Heart left ventricle (tissue), 16 donors: Measurements from ENCODE around the gene USH1G. TPM values are rescaled to one million over a fixed set of nuclear protein-coding genes. Genes with fewer than 3 reads are reported as not detected.

Experiments used
- ATAC-seq, 4 donors: fragments of 200-7000 bp; cut with Tn5 transposase; one replicate each; pipeline ENCODE4 v1.9.1; 2020 to 2022; ENCODE audit warnings: moderate library complexity in 4 of 4, mild to moderate bottlenecking in 3 of 4, moderate number of reproducible peaks in 1 of 4
- DNase-seq, 5 donors: peaks; one replicate each; pipeline ENCODE4 v3.0.0-alpha.2; 2020
- H3K27ac ChIP-seq, 12 donors: fragments of 200-600 bp; sonication (generic) in 4 of 12; one replicate each; pipeline versions ENCODE4 v1.5.0 to v1.8.0; 2016 to 2022; ENCODE audit warnings: mild to moderate bottlenecking in 2 of 12
- H3K27me3 ChIP-seq, 9 donors: fragments of 200-600 bp; sonication (generic) in 2 of 9; one replicate each; pipeline versions ENCODE4 v1.5.1 to v1.8.0; 2016 to 2022; ENCODE audit warnings: mild to moderate bottlenecking in 3 of 9
- H3K36me3 ChIP-seq, 9 donors: fragments of 200-600 bp; sonication (generic) in 2 of 9; one replicate each; pipeline versions ENCODE4 v1.5.0 to v1.8.0; 2018 to 2022; ENCODE audit warnings: mild to moderate bottlenecking in 2 of 9
- H3K4me1 ChIP-seq, 12 donors: fragments of 200-600 bp; sonication (generic) in 4 of 12; one replicate each; pipeline versions ENCODE4 v1.5.0 to v1.8.0; 2016 to 2022; ENCODE audit warnings: mild to moderate bottlenecking in 3 of 12
- H3K4me3 ChIP-seq, 12 donors: fragments of 200-600 bp; sonication (generic) in 4 of 12; one replicate each; pipeline versions ENCODE4 v1.5.0 to v1.8.0; 2017 to 2022; ENCODE audit warnings: mild to moderate bottlenecking in 9 of 12, moderate library complexity in 4 of 12
- H3K9me3 ChIP-seq, 12 donors: fragments of 200-600 bp; sonication (generic) in 4 of 12; one replicate each; pipeline versions ENCODE4 v1.5.0 to v1.8.0; 2016 to 2022; ENCODE audit warnings: mild to moderate bottlenecking in 1 of 12
- CTCF ChIP-seq, 12 donors: fragments of 200-600 bp; sonication (generic) in 4 of 12; IDR thresholded peaks; one replicate each; pipeline versions ENCODE4 v1.5.0 to v1.8.0; 2018 to 2022; ENCODE audit warnings: antibody characterized with exemption in 12 of 12, mild to moderate bottlenecking in 5 of 12
- POLR2A ChIP-seq, 2 donors: fragments of 450-650 bp; IDR thresholded peaks; one replicate each; pipeline ENCODE4 v1.6.1; 2017; ENCODE audit warnings: antibody characterized with exemption in 2 of 2, mild to moderate bottlenecking in 2 of 2, moderate library complexity in 2 of 2
- WGBS, 4 donors: extraction: QIAGEN DNeasy Blood & Tissue Kit in 2 of 4; methylation state at CpG; one replicate each; pipeline versions ENCODE4 v1.1.5 to v1.1.7; 2013 to 2018; 5-methylcytosine and 5-hydroxymethylcytosine counted together
- intact Hi-C, 10 donors: fragments of 100-400 bp; cut with DNase I; formaldehyde crosslinking; loops; one replicate each; pipeline versions ENCODE4 v1.11.1 to v1.14.2; 2022
- polyA plus RNA-seq, 2 donors: library from polyadenylated mRNA; stranded (reverse); fragments of 200-250 nt; gene quantifications; one replicate each; pipeline ENCODE4 v1.2.3, GENCODE V29; 2013
- total RNA-seq, 9 donors: library from RNA; depleted of rRNA in 2 of 9; stranded (reverse); fragments of >200 nt in 2 of 9; fragmentation: NEBNext Ultra II Directional in 3 of 9; extraction: Animal tissue kit (Norgen Biotek cat#: 25700) in 3 of 9; gene quantifications; one replicate each; pipeline versions ENCODE4 v1.1.0 to v1.2.4, GENCODE V29; 2016 to 2023
- donor health status: ischemic (EF 13 %, LVEDD 7.1; RV severe dilation, severe dysfunction).
- donor health status: healthy with polysubstance abuse.
- donor health status: DM: no; HTN: yes; CAD: no.
- donor health status: DM: no; HTN: no; CAD: no.
- donor health status: ischemic (EF 25% LVEDD 6.9; RV normal size, moderate dysfunction).
- donor health status: ischemic (EF 25% LVEDD 5.7; RV mildly dilated, moderate dysfunction).
- donor health status: healthy.
- donor health status: DM: yes; HTN: yes; CAD: no.
- donor health status: ischemic (EF 35%, LVEDD 5.7; RV mildly dilated, moderate dysfunction).
- donor health status: nonischemic (EF 11% LVEDD 7.7; RV severe dilation, severe dysfunction).
- donor health status: DM: yes; HTN: yes; CAD: no.
- donor health status: PGD.
- donor health status: ischemic (EF 29% LVEDD 5.4; RV normal size, mild dysfunction).
- donor health status: nonischemic (EF 23%, LVEDD 6.1; RV moderate dilation, normal function).

The USH1G gene
- total and polyA plus RNA-seq, 11 donors, result not detected

- TF ChIP-seq CTCF (IDR thresholded peaks at IDR 0.05) (no peak), POLR2A (IDR thresholded peaks at IDR 0.05) (no peak)
- no peak for DNase-seq
- Histone ChIP-seq H3K27me3 (peaks cover 0 to 3% (median 0%) of the 10 kb centered on the region in 9 donors), H3K36me3 (peaks cover 0 to 22% (median 0%) of the 10 kb centered on the region in 9 donors), H3K27ac (no peak overlapping the region), H3K4me1 (no peaks in the 10 kb centered on the region), H3K4me3 (no peak overlapping the region), H3K9me3 (no peaks in the 10 kb centered on the region)
- no peak for ATAC-seq
- 60 to 76% (median 68%) methylated on average over 23 to 32 of the region's 32 CpGs for WGBS, 4 donors
- intact Hi-C loops, result loop anchor here in 1 of 10 donors (10.0 kb wide), 1 partner anchor 157 kb away; no protein-coding TSS in a partner anchor
These were observed 28.8 kb upstream of the USH1G start for GRCh38 chr17:74951680-74952421.

- Histone ChIP-seq H3K27ac (no peak overlapping the region), H3K9me3 (no peaks in the 10 kb centered on the region), H3K4me3 (no peak overlapping the region), H3K27me3 (peaks cover 0 to 10% (median 0%) of the 10 kb centered on the region in 9 donors), H3K36me3 (peaks cover 0 to 22% (median 0%) of the 10 kb centered on the region in 9 donors), H3K4me1 (no peaks in the 10 kb centered on the region)
- intact Hi-C loops, result loop anchor here in 1 of 10 donors (10.0 kb wide), 1 partner anchor 156 kb away; no protein-coding TSS in a partner anchor
- WGBS, 4 donors, result 54 to 76% (median 70%) methylated on average over 2 to 3 of the region's 3 CpGs
- no peak for ATAC-seq
- TF ChIP-seq CTCF (IDR thresholded peaks at IDR 0.05) (no peak), POLR2A (IDR thresholded peaks at IDR 0.05) (no peak)
- DNase-seq, result no peak
These were observed 28.0 kb upstream of the USH1G start for GRCh38 chr17:74951065-74951464.

GRCh38 chr17:74950207-74950606, 27.2 kb upstream of the USH1G start:
- Histone ChIP-seq H3K27me3 (peaks cover 0 to 16% (median 0%) of the 10 kb centered on the region in 9 donors), H3K27ac (no peak overlapping the region), H3K4me3 (no peak overlapping the region), H3K36me3 (peaks cover 0 to 17% (median 0%) of the 10 kb centered on the region in 9 donors), H3K4me1 (no peaks in the 10 kb centered on the region), H3K9me3 (no peaks in the 10 kb centered on the region)
- DNase-seq (no peak), ATAC-seq (no peak)
- intact Hi-C loops, result loop anchor here in 1 of 10 donors (10.0 kb wide), 1 partner anchor 155 kb away; no protein-coding TSS in a partner anchor
- TF ChIP-seq CTCF (IDR thresholded peaks at IDR 0.05), result no peak
- no peak for TF ChIP-seq POLR2A (IDR thresholded peaks at IDR 0.05)
- WGBS, 4 donors, result 62 to 67% (median 67%) methylated on average over 4 to 8 of the region's 8 CpGs; no CpG with 5 or more reads in 1 of the 4 donors

- Histone ChIP-seq H3K27me3 (peaks cover 0 to 19% (median 0%) of the 10 kb centered on the region in 9 donors), H3K4me1 (no peaks in the 10 kb centered on the region), H3K36me3 (peaks cover 0 to 16% (median 0%) of the 10 kb centered on the region in 9 donors), H3K9me3 (no peaks in the 10 kb centered on the region), H3K4me3 (no peak overlapping the region), H3K27ac (no peak overlapping the region)
- ATAC-seq (peak in 1 of 4 donors; percentile 8), DNase-seq (no peak)
- intact Hi-C loops, result loop anchor here in 1 of 10 donors (10.0 kb wide), 1 partner anchor 155 kb away; no protein-coding TSS in a partner anchor
- 51 to 61% (median 57%) methylated on average over 10 to 12 of the region's 12 CpGs for WGBS, 4 donors
- TF ChIP-seq CTCF (IDR thresholded peaks at IDR 0.05) (no peak), POLR2A (IDR thresholded peaks at IDR 0.05) (no peak)
These were observed 26.5 kb upstream of the USH1G start for GRCh38 chr17:74949455-74950115.
